Tibial nerve (tissue), 4 donors: ENCODE data around the gene VENTX. TPM values are rescaled to one million over a fixed set of nuclear protein-coding genes. Genes with fewer than 3 reads are reported as not detected.
A peak's percentile ranks its signal among the peaks of the same experiment; 100 is the strongest.

Source experiments
- DNase-seq, 2 donors: peaks; one replicate each; pipeline ENCODE4 v3.0.0-alpha.2; 2019; ENCODE audit warnings: low spot score in 2 of 2
- H3K27ac ChIP-seq, 4 donors: fragments of 200-600 bp; sonication (generic) in 3 of 4; one replicate each; pipeline ENCODE4 v1.5.1; 2017 to 2019; ENCODE audit warnings: mild to moderate bottlenecking in 1 of 4
- H3K27me3 ChIP-seq, 2 donors: fragments of 200-600 bp; sonication (generic) in 1 of 2; one replicate each; pipeline versions ENCODE4 v1.5.1 to v1.6.0; 2017 to 2019
- H3K36me3 ChIP-seq, 3 donors: fragments of 200-600 bp; sonication (generic); one replicate each; pipeline ENCODE4 v1.5.1; 2018 to 2019
- H3K4me1 ChIP-seq, 4 donors: fragments of 200-600 bp; sonication (generic) in 3 of 4; one replicate each; pipeline ENCODE4 v1.5.1; 2017 to 2019
- H3K4me3 ChIP-seq, 4 donors: fragments of 200-600 bp; sonication (generic) in 3 of 4; one replicate each; pipeline ENCODE4 v1.5.1; 2017 to 2019; ENCODE audit warnings: mild to moderate bottlenecking in 1 of 4, moderate library complexity in 1 of 4
- H3K9me3 ChIP-seq, 4 donors: fragments of 200-600 bp; sonication (generic) in 3 of 4; one replicate each; pipeline ENCODE4 v1.5.1; 2017 to 2019
- EP300 ChIP-seq, 2 donors: sonication (generic); formaldehyde crosslinking; IDR thresholded peaks; one replicate each; pipeline ENCODE4 v1.6.1; 2017; ENCODE audit warnings: antibody characterized with exemption in 2 of 2, mild to moderate bottlenecking in 1 of 2
- POLR2A ChIP-seq, 2 donors: fragments of 450-650 bp; IDR thresholded peaks; one replicate each; pipeline ENCODE4 v1.6.1; 2017; ENCODE audit warnings: antibody characterized with exemption in 2 of 2, mild to moderate bottlenecking in 2 of 2, moderate library complexity in 2 of 2
- WGBS, 2 donors: methylation state at CpG; one replicate each; pipeline ENCODE4 v1.1.5; 2018; 5-methylcytosine and 5-hydroxymethylcytosine counted together
- total RNA-seq, 4 donors: library from RNA; depleted of rRNA; stranded (reverse); fragments of >200 nt; gene quantifications; one replicate each; pipeline ENCODE4 v1.1.0, GENCODE V29; 2016
- TF ChIP-seq, protein P1 (sequence below), 5 experiments: fragments of 200-600 bp in 3 of 5; fragments of 450-650 bp in 2 of 5; sonication (generic) in 3 of 5; IDR thresholded peaks; one replicate each; pipeline ENCODE4 v1.5.1; 2016 to 2019; ENCODE audit warnings: antibody characterized with exemption in 5 of 5, mild to moderate bottlenecking in 3 of 5, moderate library complexity in 2 of 5

VENTX gene
- total RNA-seq, 4 donors from 2014 or later = 2.5 to 10.5 (median 4.9) TPM

DNA sequence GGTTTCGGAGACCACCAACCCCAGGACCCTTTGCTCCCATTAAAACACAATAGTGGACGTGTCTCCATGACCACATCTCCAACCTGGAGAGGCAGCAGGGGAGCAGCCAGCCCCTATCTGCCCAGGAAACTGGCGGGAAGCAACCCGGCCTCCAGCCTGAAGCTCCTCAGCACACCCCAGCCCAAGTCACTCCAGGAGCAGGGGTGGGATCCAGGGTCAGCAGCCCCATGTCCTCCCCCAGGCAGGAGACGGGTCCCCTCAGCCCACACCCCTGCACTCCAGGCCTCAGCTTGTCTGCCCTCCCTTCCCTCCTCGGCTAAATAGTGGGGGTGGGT, 38.4 kb downstream of the VENTX start:
- 15 to 18% methylated on average over 6 of the region's 6 CpGs for WGBS, 2 donors
- H3K4me3 ChIP-seq = peak overlapping the region in 2 of 4 donors; percentile 31 to 41
- H3K27me3 ChIP-seq = peaks cover 0 to 33% of the 10 kb centered on the region in 2 donors
- peaks cover 0 to 43% (median 17%) of the 10 kb centered on the region in 4 donors for H3K4me1 ChIP-seq
- H3K9me3 ChIP-seq = no peaks in the 10 kb centered on the region
- no peak for TF ChIP-seq POLR2A (IDR thresholded peaks at IDR 0.05)
- TF ChIP-seq, protein P1, sequence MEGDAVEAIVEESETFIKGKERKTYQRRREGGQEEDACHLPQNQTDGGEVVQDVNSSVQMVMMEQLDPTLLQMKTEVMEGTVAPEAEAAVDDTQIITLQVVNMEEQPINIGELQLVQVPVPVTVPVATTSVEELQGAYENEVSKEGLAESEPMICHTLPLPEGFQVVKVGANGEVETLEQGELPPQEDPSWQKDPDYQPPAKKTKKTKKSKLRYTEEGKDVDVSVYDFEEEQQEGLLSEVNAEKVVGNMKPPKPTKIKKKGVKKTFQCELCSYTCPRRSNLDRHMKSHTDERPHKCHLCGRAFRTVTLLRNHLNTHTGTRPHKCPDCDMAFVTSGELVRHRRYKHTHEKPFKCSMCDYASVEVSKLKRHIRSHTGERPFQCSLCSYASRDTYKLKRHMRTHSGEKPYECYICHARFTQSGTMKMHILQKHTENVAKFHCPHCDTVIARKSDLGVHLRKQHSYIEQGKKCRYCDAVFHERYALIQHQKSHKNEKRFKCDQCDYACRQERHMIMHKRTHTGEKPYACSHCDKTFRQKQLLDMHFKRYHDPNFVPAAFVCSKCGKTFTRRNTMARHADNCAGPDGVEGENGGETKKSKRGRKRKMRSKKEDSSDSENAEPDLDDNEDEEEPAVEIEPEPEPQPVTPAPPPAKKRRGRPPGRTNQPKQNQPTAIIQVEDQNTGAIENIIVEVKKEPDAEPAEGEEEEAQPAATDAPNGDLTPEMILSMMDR (IDR thresholded peaks at IDR 0.05) = no peak
- no peak for TF ChIP-seq EP300 (IDR thresholded peaks at IDR 0.05)
- no peak for DNase-seq
- H3K27ac ChIP-seq = peak overlapping the region in 1 of 4 donors; percentile 38
- H3K36me3 ChIP-seq = peaks cover 0 to 58% (median 0%) of the 10 kb centered on the region in 3 donors

DNA sequence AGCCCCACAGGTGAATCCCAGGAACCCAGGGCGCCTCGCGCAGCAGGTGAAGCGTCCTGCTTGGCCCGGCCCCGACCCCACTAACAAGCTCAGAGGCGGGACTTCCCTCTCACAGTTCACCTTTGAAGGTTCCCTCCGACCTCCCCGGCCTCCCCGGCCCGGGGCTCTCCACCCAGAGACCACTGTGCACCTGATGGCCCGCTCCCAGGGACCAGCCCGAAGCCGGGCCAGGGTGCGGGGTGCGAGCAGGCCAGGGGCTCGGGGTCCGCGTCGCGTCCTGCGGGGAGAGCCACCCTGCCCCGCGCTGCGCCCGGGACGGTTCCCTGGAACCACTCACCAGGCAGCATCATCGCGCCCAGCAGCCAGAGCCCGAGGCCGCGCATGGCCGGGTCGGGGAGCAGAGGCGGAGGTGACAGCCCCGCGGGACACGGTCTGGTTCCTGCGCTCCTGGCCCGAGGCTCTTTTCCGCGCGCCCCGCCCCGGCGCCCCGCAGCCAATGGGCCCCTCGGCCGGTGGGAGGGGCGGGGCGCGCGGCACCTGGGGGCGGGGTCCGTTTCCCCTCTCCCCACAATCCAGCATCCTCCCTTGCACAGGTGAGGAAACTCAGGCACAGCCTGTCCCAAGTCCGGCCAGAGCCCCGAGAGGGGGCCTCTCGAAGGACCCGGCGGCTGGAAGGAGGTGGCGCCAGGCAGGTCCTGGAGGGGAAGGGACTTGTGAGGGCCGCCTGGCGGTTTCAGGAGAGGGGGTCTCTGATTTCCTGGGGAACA, 39.0 kb downstream of the VENTX start, which contains the start of gene ADAM8:
Gene ADAM8, minus strand, starts transcription at position 434 of the 767 bp plus-strand sequence. Its CDS starts 51 bp downstream, at position 383.
- TF ChIP-seq, protein P1 (IDR thresholded peaks at IDR 0.05) = no peak
- TF ChIP-seq EP300 (IDR thresholded peaks at IDR 0.05) (no peak), POLR2A (IDR thresholded peaks at IDR 0.05) (no peak)
- Histone ChIP-seq H3K4me3 (peak within 1 kb of the TSS in 2 of 4 donors; percentile 31 to 41), H3K36me3 (peaks cover 0 to 58% (median 0%) of the 10 kb centered on the region in 3 donors), H3K4me1 (peaks cover 0 to 43% (median 17%) of the 10 kb centered on the region in 4 donors), H3K27ac (peak within 1 kb of the TSS in 2 of 4 donors; percentile 10 to 38), H3K27me3 (peaks cover 0 to 33% of the 10 kb centered on the region in 2 donors), H3K9me3 (no peaks in the 10 kb centered on the region)
- no peak for DNase-seq
- WGBS, 2 donors = 4 to 13% methylated on average over 16 to 34 of the region's 63 CpGs

DNA sequence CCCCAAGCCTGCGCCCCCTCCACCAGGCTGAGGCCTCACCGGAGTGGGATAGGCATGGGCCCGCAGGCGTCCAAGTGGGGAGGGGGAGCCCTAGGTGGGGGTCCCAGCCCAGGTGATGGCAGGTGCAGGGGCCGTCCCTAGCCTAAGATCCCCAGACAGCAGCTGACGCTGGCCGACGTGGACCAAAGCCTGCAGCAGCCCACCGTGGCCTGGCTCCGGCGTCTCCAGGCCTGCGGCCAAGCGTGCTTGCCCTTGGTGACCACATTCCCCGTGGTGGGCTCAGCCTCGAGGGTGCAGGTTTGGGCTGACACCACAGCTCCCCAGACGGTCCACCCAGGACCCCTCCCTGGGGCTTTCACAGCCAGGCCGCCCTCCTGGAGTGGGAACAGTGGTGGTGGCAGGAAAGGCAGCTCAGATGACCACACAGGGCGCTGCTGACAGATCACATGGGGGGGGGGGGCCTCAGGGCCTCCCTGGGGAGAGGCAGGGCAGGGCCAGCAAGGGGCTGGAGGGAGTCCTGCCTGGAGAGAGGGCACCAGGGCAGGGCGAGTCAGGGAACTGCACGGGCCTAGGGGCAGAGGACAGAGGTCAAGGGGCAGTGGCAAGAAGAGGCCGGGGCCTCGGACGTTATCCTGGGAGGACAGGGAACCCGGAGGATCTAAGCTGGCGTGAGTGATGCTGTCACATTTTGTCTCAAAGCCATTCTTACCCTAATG, 39.8 kb downstream of the VENTX start:
- no peaks in the 10 kb centered on the region for H3K9me3 ChIP-seq
- peaks cover 0 to 33% of the 10 kb centered on the region in 2 donors for H3K27me3 ChIP-seq
- TF ChIP-seq POLR2A (IDR thresholded peaks at IDR 0.05) (no peak), EP300 (IDR thresholded peaks at IDR 0.05) (no peak)
- TF ChIP-seq, protein P1 (IDR thresholded peaks at IDR 0.05) = no peak
- DNase-seq = no peak
- peak overlapping the region in 2 of 4 donors; percentile 10 to 38 for H3K27ac ChIP-seq
- H3K36me3 ChIP-seq = peaks cover 0 to 58% (median 0%) of the 10 kb centered on the region in 3 donors
- peaks cover 0 to 43% (median 17%) of the 10 kb centered on the region in 4 donors for H3K4me1 ChIP-seq
- WGBS, 2 donors = 52 to 54% methylated on average over 14 to 21 of the region's 25 CpGs
- H3K4me3 ChIP-seq = no peak overlapping the region

DNA sequence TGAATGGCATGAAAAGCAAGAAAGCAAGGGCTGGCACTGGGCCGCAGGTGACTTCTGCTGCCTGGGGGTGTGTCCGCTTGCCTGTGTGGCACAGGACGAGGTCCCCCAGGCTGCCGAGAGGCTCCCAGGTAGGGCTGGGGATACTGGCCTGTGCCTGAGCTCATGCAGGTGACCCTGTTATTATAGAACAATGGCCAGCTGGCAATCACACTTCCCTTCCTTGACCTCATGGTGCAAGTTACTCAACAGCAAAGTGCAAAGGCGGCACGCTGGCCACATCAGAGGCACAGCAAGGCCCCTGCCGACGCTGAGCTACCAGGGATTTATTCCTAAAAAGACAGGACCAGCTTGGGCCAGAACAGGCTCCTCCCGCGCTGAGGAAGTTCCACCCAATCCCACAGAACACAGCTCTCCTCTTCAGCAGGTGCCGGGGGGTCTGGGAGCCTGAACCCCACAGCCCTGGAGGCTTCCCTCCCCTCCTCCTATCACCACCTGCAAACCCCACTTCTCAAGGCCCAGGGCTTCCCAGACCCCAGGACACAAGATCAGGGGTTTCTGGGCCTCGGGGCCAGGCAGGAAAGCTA, 40.4 kb downstream of the VENTX start:
- Histone ChIP-seq H3K27me3 (peaks cover 0 to 33% of the 10 kb centered on the region in 2 donors), H3K4me3 (no peak overlapping the region), H3K9me3 (no peaks in the 10 kb centered on the region), H3K4me1 (peaks cover 0 to 43% (median 17%) of the 10 kb centered on the region in 4 donors), H3K27ac (peak overlapping the region in 2 of 4 donors; percentile 10 to 54), H3K36me3 (peaks cover 0 to 58% (median 0%) of the 10 kb centered on the region in 3 donors)
- TF ChIP-seq EP300 (IDR thresholded peaks at IDR 0.05) = no peak
- TF ChIP-seq, protein P1 (IDR thresholded peaks at IDR 0.05) = no peak
- no peak for TF ChIP-seq POLR2A (IDR thresholded peaks at IDR 0.05)
- DNase-seq = no peak
- 78 to 81% methylated on average over 11 to 12 of the region's 12 CpGs for WGBS, 2 donors
